BJ (cell line): ENCODE data around the gene HS3ST3A1. TPM values are rescaled to one million over a fixed set of nuclear protein-coding genes. Genes with fewer than 3 reads are reported as not detected.

Experiments used
- CTCF ChIA-PET: fragments of 350-600 bp; formaldehyde crosslinking; extraction: SDS; loops from one replicate; lab custom pipeline; 2021; ENCODE audit warnings: antibody characterized with exemption, inconsistent platforms; lab: Yijun Ruan, JAX
- POLR2A ChIA-PET: fragments of 300-600 bp; sonication (Branson Sonifier 250); formaldehyde crosslinking; extraction: SDS; loops from one replicate; lab custom pipeline; 2021; ENCODE audit warnings: antibody characterized with exemption; lab: Charles Lee
- DNase-seq: peaks from one replicate; pipeline ENCODE4 v3.0.0-alpha.2; 2011; ENCODE audit warnings: low read depth
- H3K27me3 ChIP-seq: 2 replicates; pipeline ENCODE4 v1.6.0; 2011; ENCODE audit warnings: low read length; ENCODE audit not compliant: control insufficient read depth, insufficient read depth
- H3K36me3 ChIP-seq: 2 replicates; pipeline ENCODE4 v1.5.1; 2011; ENCODE audit warnings: low read length; ENCODE audit not compliant: control insufficient read depth, insufficient read depth
- H3K4me3 ChIP-seq: 2 replicates; pipeline ENCODE4 v1.5.1; 2011; ENCODE audit warnings: low read depth, mild to moderate bottlenecking, control low read depth, low read length
- polyA plus RNA-seq: library from polyadenylated mRNA; depleted of rRNA; stranded (reverse); fragments of >200 nt; gene quantifications from 2 replicates; pipeline ENCODE4 v1.2.3, GENCODE V29; 2011
- TF ChIP-seq, protein P1 (sequence below): IDR thresholded peaks from 2 replicates; pipeline ENCODE4 v1.5.1; 2011; ENCODE audit warnings: low read depth, mild to moderate bottlenecking, control low read depth, inconsistent platforms, low read length, moderate library complexity; ENCODE audit not compliant: insufficient read depth

HS3ST3A1 gene
- polyA plus RNA-seq, 1 experiment, result 7.5 TPM

GRCh38 chr17:13599168-13599577 is 2.6 kb downstream of the HS3ST3A1 start:
- TF ChIP-seq, protein P1, sequence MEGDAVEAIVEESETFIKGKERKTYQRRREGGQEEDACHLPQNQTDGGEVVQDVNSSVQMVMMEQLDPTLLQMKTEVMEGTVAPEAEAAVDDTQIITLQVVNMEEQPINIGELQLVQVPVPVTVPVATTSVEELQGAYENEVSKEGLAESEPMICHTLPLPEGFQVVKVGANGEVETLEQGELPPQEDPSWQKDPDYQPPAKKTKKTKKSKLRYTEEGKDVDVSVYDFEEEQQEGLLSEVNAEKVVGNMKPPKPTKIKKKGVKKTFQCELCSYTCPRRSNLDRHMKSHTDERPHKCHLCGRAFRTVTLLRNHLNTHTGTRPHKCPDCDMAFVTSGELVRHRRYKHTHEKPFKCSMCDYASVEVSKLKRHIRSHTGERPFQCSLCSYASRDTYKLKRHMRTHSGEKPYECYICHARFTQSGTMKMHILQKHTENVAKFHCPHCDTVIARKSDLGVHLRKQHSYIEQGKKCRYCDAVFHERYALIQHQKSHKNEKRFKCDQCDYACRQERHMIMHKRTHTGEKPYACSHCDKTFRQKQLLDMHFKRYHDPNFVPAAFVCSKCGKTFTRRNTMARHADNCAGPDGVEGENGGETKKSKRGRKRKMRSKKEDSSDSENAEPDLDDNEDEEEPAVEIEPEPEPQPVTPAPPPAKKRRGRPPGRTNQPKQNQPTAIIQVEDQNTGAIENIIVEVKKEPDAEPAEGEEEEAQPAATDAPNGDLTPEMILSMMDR, result no peak
- POLR2A ChIA-PET, result interaction anchor here (0.7 kb wide), 1 partner anchor 485 kb away, joined by 3 read pairs; no protein-coding TSS in a partner anchor
- no peaks in the 10 kb centered on the region for H3K36me3 ChIP-seq
- no peak for DNase-seq
- H3K27me3 ChIP-seq, result no peaks in the 10 kb centered on the region
- H3K4me3 ChIP-seq, result no peak overlapping the region; the same call in 1 of the 2 replicates
- CTCF ChIA-PET, result interaction anchor here (1.1 to 1.8 kb wide), 3 partner anchors 654 to 703 kb away, joined by 4 to 10 read pairs (median 6); no protein-coding TSS in a partner anchor

DNA sequence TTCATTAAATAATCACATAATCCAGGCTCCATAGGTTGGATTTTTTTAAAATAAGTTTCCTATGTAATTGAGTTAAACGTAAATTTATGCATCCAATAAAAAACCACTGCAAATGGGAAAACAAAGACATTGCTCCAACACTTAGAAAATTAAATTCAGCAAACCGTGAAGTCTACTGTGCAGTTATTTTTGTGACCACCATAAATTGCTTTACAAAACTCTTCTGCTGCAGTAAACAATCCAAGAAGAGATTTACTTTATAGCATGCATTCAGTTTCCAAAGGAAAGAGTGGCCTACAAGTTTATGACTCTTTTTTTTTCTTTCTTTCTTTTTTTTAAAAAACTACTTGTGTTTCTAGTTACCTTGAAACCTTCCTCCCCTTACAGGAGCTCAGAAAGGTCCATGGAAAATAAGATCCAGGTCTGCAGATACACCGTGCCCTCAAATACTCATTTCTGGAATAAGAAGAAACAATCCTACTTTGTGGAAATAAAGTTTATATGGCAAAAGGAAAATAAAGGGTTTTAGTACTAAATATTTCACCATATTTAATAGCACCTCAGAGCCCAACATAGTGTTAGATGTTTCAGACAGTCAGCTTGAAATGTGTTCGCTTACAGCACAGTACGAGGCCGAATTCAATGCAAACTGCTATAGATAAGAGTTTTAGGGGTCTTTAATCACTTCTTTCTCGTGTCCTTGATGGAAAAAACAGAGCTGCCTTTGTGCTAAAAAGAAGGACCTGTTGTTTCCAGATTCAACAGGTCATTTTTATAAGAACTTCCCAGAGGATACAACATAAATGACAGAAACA is 3.2 kb downstream of the HS3ST3A1 start:
- Histone ChIP-seq H3K4me3 (no peak overlapping the region), H3K27me3 (no peaks in the 10 kb centered on the region), H3K36me3 (no peaks in the 10 kb centered on the region)
- no peak for DNase-seq
- TF ChIP-seq, protein P1, result no peak
- ChIA-PET POLR2A (interaction anchor here (0.7 kb wide), 1 partner anchor 485 kb away, joined by 3 read pairs; no protein-coding TSS in a partner anchor), CTCF (interaction anchor here (1.1 to 1.8 kb wide), 4 partner anchors 190 to 704 kb away, joined by 4 to 10 read pairs (median 5); no protein-coding TSS in a partner anchor)

DNA sequence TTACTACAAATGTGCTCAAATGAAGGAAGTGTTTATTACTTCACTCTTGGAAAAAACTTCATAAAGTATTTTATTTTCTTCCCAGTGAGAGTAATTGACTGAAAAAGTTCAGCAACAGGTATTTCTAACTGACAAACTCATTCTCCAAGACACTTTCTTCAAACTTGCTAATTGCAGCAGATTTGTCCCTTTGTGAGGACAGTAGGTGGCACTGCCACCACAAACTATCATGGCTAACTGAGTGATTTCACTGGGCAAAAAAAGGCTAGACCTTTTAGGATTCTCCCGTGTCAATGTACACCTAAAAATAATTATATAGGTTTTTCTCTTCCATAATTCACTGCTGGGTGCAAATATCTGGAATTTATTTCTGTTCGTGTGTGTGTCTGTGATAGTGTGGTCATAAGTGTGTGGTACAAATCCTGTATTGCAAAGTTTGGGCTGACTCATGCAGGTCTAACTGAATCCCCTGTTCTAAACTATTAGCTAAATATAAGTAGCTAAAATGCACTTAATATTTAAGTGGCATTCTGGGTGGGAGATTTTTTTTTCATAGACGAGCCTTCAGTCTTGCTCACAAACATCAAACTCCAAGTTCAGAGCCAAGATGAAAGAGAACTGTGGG is 3.9 kb downstream of the HS3ST3A1 start:
- CTCF ChIA-PET, result interaction anchor here (1.0 to 2.7 kb wide), 8 partner anchors 11 to 705 kb away, joined by 3 to 16 read pairs (median 5); no protein-coding TSS in a partner anchor
- Histone ChIP-seq H3K36me3 (no peaks in the 10 kb centered on the region), H3K27me3 (no peaks in the 10 kb centered on the region), H3K4me3 (no peak overlapping the region)
- TF ChIP-seq, protein P1, result peak; percentile 62
- POLR2A ChIA-PET, result no interaction called here
- DNase-seq, result no peak

GRCh38 chr17:13596241-13596923 is 5.3 kb downstream of the HS3ST3A1 start:
- H3K27me3 ChIP-seq, result no peaks in the 10 kb centered on the region
- CTCF ChIA-PET, result interaction anchor here (0.7 to 2.7 kb wide), 10 partner anchors 10 to 1330 kb away, joined by 3 to 16 read pairs (median 4); partner anchors contain the start of gene HS3ST3B1
- H3K4me3 ChIP-seq, result no peak overlapping the region
- POLR2A ChIA-PET, result no interaction called here
- H3K36me3 ChIP-seq, result no peaks in the 10 kb centered on the region
- no peak for DNase-seq
- TF ChIP-seq, protein P1, result no peak
